ENCODE measurements around the gene RIPK3.
"Not testable (repeated sequence)": the region's sequence is repeated elsewhere in the genome, so short reads cannot be mapped to it uniquely, and the experiment has no call there.

The RIPK3 gene

DNA sequence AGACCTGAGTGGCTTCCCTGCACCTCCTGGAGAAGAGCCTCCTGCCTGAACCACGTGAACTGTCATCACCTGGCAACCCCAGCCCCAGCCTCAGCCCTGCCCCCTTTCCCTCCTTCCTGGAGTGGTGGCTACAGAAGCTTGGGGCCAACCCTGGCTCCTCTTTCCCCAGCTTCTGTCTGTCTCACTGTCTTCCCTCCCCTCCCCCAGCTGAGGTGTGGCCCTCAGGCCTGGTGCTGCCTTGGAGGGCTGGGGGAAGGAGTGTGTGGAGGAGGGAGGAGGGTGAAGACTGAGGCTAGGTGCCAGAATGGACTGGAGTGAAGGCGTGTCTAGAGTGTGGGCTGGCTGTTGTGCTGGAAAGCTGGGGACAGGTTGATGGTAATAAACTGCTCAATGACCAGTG lies 37.9 kb upstream of the RIPK3 start:
- Histone ChIP-seq H3K9me3 (ENCODE audit: control extremely low read depth in 1 of 5, control insufficient read depth in 4 of 5, insufficient read depth in 2 of 5, low read depth in 1 of 5, low read length in 4 of 5) (no peaks in the 10 kb centered on the region), H3K27me3 (replicated peaks in 2 of 5; ENCODE audit: control insufficient read depth in 4 of 5, insufficient read depth in 5 of 5, low read length in 4 of 5) (no peaks in the 10 kb centered on the region), H3K4me1 (ENCODE audit: control extremely low read depth in 1 of 4, control insufficient read depth in 4 of 4, insufficient read depth in 4 of 4, low read length in 3 of 4) (peaks cover 0 to 17% (median 9%) of the 10 kb centered on the region in 4 experiments), H3K27ac (ENCODE audit: insufficient read depth in 1 of 2, low read depth in 1 of 2, low read length in 2 of 2, poor library complexity in 1 of 2, severe bottlenecking in 2 of 2) (no peak overlapping the region), H3K4me3 (ENCODE audit: control insufficient read depth in 1 of 7, extremely low read depth in 1 of 7, insufficient read depth in 4 of 7, low read depth in 2 of 7, low read length in 6 of 7) (no peak overlapping the region), H3K36me3 (ENCODE audit: control insufficient read depth in 4 of 4, insufficient read depth in 4 of 4, low read length in 3 of 4) (no peaks in the 10 kb centered on the region)
- POLR2A ChIA-PET: interaction anchor here (1.1 to 1.2 kb wide), 3 partner anchors 14 to 21 kb away, joined by 3 to 4 read pairs (median 3); partner anchors contain the start of gene NYNRIN
- 95% methylated on average over 2 of the region's 2 CpGs for WGBS (ENCODE audit: insufficient coverage)
- no peak for DNase-seq
- CTCF ChIA-PET: interaction anchor here (1.2 to 2.4 kb wide), 7 partner anchors 8 to 32 kb away, joined by 4 to 12 read pairs (median 7); no protein-coding TSS in a partner anchor

GRCh38 chr14:24377126-24377525 lies 37.3 kb upstream of the RIPK3 start:
- CTCF ChIA-PET: interaction anchor here (0.8 to 2.4 kb wide), 9 partner anchors 9 to 55 kb away, joined by 3 to 12 read pairs (median 5); no protein-coding TSS in a partner anchor

DNA sequence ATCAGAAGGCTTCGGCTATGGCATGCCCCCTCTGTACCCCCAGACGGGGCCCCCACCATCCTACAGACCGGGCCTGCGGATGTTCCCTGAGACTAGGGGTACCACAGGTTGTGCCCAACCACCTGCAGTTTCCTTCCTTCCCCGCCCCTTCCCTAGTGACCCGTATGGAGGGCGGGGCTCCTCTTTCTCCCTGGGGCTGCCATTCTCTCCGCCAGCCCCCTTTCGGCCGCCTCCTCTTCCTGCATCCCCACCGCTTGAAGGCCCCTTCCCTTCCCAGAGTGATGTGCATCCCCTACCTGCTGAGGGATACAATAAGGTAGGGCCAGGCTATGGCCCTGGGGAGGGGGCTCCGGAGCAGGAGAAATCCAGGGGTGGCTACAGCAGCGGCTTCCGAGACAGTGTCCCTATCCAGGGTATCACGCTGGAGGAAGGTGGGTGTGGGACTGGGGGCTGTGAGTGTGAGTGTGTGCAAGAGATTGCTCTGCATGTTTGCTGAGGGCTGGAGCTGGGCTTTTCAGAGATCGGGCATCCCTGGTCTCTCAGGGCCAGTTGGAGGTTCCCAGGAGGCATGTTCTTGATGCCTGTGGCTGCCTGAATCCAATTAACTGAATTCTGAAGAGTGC lies 36.8 kb upstream of the RIPK3 start:
- ChIA-PET POLR2A (interaction anchor here (1.2 kb wide), 1 partner anchor 22 kb away, joined by 3 read pairs; the partner anchor contains the start of gene NYNRIN), CTCF (interaction anchor here (0.8 to 2.4 kb wide), 8 partner anchors 10 to 55 kb away, joined by 3 to 9 read pairs (median 4); no protein-coding TSS in a partner anchor)
- no peaks in the 10 kb centered on the region for H3K9me3 ChIP-seq (ENCODE audit: control extremely low read depth in 1 of 5, control insufficient read depth in 4 of 5, insufficient read depth in 2 of 5, low read depth in 1 of 5, low read length in 4 of 5)
- peaks cover 0 to 17% (median 9%) of the 10 kb centered on the region in 4 experiments for H3K4me1 ChIP-seq (ENCODE audit: control extremely low read depth in 1 of 4, control insufficient read depth in 4 of 4, insufficient read depth in 4 of 4, low read length in 3 of 4)
- H3K27ac ChIP-seq (ENCODE audit: insufficient read depth in 1 of 2, low read depth in 1 of 2, low read length in 2 of 2, poor library complexity in 1 of 2, severe bottlenecking in 2 of 2): no peak overlapping the region
- no peaks in the 10 kb centered on the region for H3K27me3 ChIP-seq (replicated peaks in 2 of 5; ENCODE audit: control insufficient read depth in 4 of 5, insufficient read depth in 5 of 5, low read length in 4 of 5)
- 68% methylated on average over 10 of the region's 16 CpGs for WGBS (ENCODE audit: insufficient coverage)
- DNase-seq: no peak
- no peaks in the 10 kb centered on the region for H3K36me3 ChIP-seq (ENCODE audit: control insufficient read depth in 4 of 4, insufficient read depth in 4 of 4, low read length in 3 of 4)
- H3K4me3 ChIP-seq (ENCODE audit: control insufficient read depth in 1 of 7, extremely low read depth in 1 of 7, insufficient read depth in 4 of 7, low read depth in 2 of 7, low read length in 6 of 7): no peak overlapping the region

More at GRCh38 chr14:24377126-24377525, 37.3 kb upstream of the RIPK3 start:
- POLR2A ChIA-PET: interaction anchor here (1.1 to 1.2 kb wide), 3 partner anchors 14 to 21 kb away, joined by 3 to 4 read pairs (median 3); partner anchors contain the start of gene NYNRIN
- 80% methylated on average over 6 of the region's 7 CpGs for WGBS (ENCODE audit: insufficient coverage)
- H3K9me3 ChIP-seq (ENCODE audit: control extremely low read depth in 1 of 5, control insufficient read depth in 4 of 5, insufficient read depth in 2 of 5, low read depth in 1 of 5, low read length in 4 of 5): no peaks in the 10 kb centered on the region
- no peak overlapping the region for H3K4me3 ChIP-seq (ENCODE audit: control insufficient read depth in 1 of 7, extremely low read depth in 1 of 7, insufficient read depth in 4 of 7, low read depth in 2 of 7, low read length in 6 of 7)
- H3K4me1 ChIP-seq (ENCODE audit: control extremely low read depth in 1 of 4, control insufficient read depth in 4 of 4, insufficient read depth in 4 of 4, low read length in 3 of 4): peaks cover 0 to 17% (median 9%) of the 10 kb centered on the region in 4 experiments
- no peaks in the 10 kb centered on the region for H3K27me3 ChIP-seq (replicated peaks in 2 of 5; ENCODE audit: control insufficient read depth in 4 of 5, insufficient read depth in 5 of 5, low read length in 4 of 5)
- H3K27ac ChIP-seq (ENCODE audit: insufficient read depth in 1 of 2, low read depth in 1 of 2, low read length in 2 of 2, poor library complexity in 1 of 2, severe bottlenecking in 2 of 2): no peak overlapping the region
- DNase-seq: no peak
- H3K36me3 ChIP-seq (ENCODE audit: control insufficient read depth in 4 of 4, insufficient read depth in 4 of 4, low read length in 3 of 4): no peaks in the 10 kb centered on the region

GRCh38 chr14:24372701-24373416 lies 33.1 kb upstream of the RIPK3 start:
- H3K36me3 ChIP-seq (ENCODE audit: control insufficient read depth in 4 of 4, insufficient read depth in 4 of 4, low read length in 3 of 4): no peaks in the 10 kb centered on the region
- ChIA-PET POLR2A (no interaction called here), CTCF (interaction anchor here (0.8 to 6.2 kb wide), 11 partner anchors 8 to 58 kb away, joined by 3 to 55 read pairs (median 5); partner anchors contain the start of genes CBLN3 and KHNYN)

DNA sequence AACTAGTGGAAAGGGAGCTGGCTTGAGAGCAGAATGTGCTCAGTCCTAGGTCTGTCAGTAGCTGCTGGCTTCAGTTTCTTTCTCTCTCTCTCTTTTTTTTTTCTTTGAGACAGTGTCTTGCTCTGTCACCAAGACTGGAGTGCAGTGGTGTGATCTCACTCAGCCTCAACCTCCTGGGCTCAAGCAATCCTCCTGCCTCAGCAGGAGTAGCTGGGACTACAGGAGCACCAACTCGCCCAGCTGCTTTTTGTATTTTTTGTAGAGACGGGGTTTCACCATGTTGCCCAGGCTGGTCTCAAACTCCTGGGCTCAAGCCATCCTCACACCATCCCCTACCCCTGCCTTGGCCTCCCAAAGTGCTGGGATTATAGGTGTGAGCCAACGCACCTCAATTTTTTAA lies 31.8 kb upstream of the RIPK3 start:
- H3K27ac ChIP-seq (ENCODE audit: insufficient read depth in 1 of 2, low read depth in 1 of 2, low read length in 2 of 2, poor library complexity in 1 of 2, severe bottlenecking in 2 of 2); H3K9me3 ChIP-seq (ENCODE audit: control extremely low read depth in 1 of 5, control insufficient read depth in 4 of 5, insufficient read depth in 2 of 5, low read depth in 1 of 5, low read length in 4 of 5); H3K36me3 ChIP-seq (ENCODE audit: control insufficient read depth in 4 of 4, insufficient read depth in 4 of 4, low read length in 3 of 4); DNase-seq; H3K4me3 ChIP-seq (ENCODE audit: control insufficient read depth in 1 of 7, extremely low read depth in 1 of 7, insufficient read depth in 4 of 7, low read depth in 2 of 7, low read length in 6 of 7); POLR2A ChIA-PET: not testable (repeated sequence)
- WGBS (ENCODE audit: insufficient coverage): no CpG with 5 or more reads among the region's 3 CpGs
- Histone ChIP-seq H3K4me1 (ENCODE audit: control extremely low read depth in 1 of 4, control insufficient read depth in 4 of 4, insufficient read depth in 4 of 4, low read length in 3 of 4) (peaks cover 0 to 30% (median 28%) of the 10 kb centered on the region in 4 experiments), H3K27me3 (replicated peaks in 2 of 5; ENCODE audit: control insufficient read depth in 4 of 5, insufficient read depth in 5 of 5, low read length in 4 of 5) (peaks cover 0 to 16% (median 4%) of the 10 kb centered on the region in 5 experiments)
- CTCF ChIA-PET: interaction anchor here (1.1 to 6.2 kb wide), 16 partner anchors 9 to 65 kb away, joined by 3 to 55 read pairs (median 6); partner anchors contain the start of genes ADCY4, CBLN3 and KHNYN

More at GRCh38 chr14:24372701-24373416, 33.1 kb upstream of the RIPK3 start:
- H3K27me3 ChIP-seq (replicated peaks in 2 of 5; ENCODE audit: control insufficient read depth in 4 of 5, insufficient read depth in 5 of 5, low read length in 4 of 5): peaks cover 0 to 4% (median 0%) of the 10 kb centered on the region in 5 experiments
- peaks cover 0 to 31% (median 23%) of the 10 kb centered on the region in 4 experiments for H3K4me1 ChIP-seq (ENCODE audit: control extremely low read depth in 1 of 4, control insufficient read depth in 4 of 4, insufficient read depth in 4 of 4, low read length in 3 of 4)
- no peak for DNase-seq
- 97% methylated on average over 8 of the region's 12 CpGs for WGBS (ENCODE audit: insufficient coverage)
- H3K27ac ChIP-seq (ENCODE audit: insufficient read depth in 1 of 2, low read depth in 1 of 2, low read length in 2 of 2, poor library complexity in 1 of 2, severe bottlenecking in 2 of 2): no peak overlapping the region
- no peak overlapping the region for H3K4me3 ChIP-seq (ENCODE audit: control insufficient read depth in 1 of 7, extremely low read depth in 1 of 7, insufficient read depth in 4 of 7, low read depth in 2 of 7, low read length in 6 of 7)
- H3K9me3 ChIP-seq (ENCODE audit: control extremely low read depth in 1 of 5, control insufficient read depth in 4 of 5, insufficient read depth in 2 of 5, low read depth in 1 of 5, low read length in 4 of 5): no peaks in the 10 kb centered on the region

DNA sequence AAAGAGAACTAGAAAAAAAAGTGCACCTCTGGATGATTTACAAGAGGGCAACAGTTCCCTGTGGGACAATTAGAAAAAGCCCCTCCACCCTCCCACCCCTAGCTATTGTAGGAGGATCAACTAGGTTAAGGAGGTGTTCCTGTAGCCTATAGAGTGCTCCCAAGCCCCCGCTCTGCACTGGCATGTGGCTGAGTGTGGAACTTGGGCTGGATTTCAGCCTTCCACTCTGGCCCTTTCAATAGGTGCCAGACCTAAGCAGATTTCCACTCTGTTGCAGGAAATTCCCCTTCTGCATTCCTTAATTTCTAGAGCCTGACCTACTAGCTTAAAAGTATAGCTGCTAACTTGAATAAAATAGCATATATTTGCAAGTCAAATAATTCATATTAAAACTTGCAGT lies 31.0 kb upstream of the RIPK3 start:
- H3K9me3 ChIP-seq (ENCODE audit: control extremely low read depth in 1 of 5, control insufficient read depth in 4 of 5, insufficient read depth in 2 of 5, low read depth in 1 of 5, low read length in 4 of 5): no peaks in the 10 kb centered on the region
- H3K27me3 ChIP-seq (replicated peaks in 2 of 5; ENCODE audit: control insufficient read depth in 4 of 5, insufficient read depth in 5 of 5, low read length in 4 of 5): peaks cover 0 to 23% (median 6%) of the 10 kb centered on the region in 5 experiments
- H3K36me3 ChIP-seq (ENCODE audit: control insufficient read depth in 4 of 4, insufficient read depth in 4 of 4, low read length in 3 of 4): no peaks in the 10 kb centered on the region
- no peak for DNase-seq
- POLR2A ChIA-PET: interaction anchor here (0.6 to 1.0 kb wide), 2 partner anchors 20 to 123 kb away, joined by 3 read pairs; no protein-coding TSS in a partner anchor
- H3K27ac ChIP-seq (ENCODE audit: insufficient read depth in 1 of 2, low read depth in 1 of 2, low read length in 2 of 2, poor library complexity in 1 of 2, severe bottlenecking in 2 of 2): no peak overlapping the region
- WGBS (ENCODE audit: insufficient coverage): no CpG with 5 or more reads among the region's 1 CpG
- no peak overlapping the region for H3K4me3 ChIP-seq (ENCODE audit: control insufficient read depth in 1 of 7, extremely low read depth in 1 of 7, insufficient read depth in 4 of 7, low read depth in 2 of 7, low read length in 6 of 7)
- peaks cover 0 to 33% (median 32%) of the 10 kb centered on the region in 4 experiments for H3K4me1 ChIP-seq (ENCODE audit: control extremely low read depth in 1 of 4, control insufficient read depth in 4 of 4, insufficient read depth in 4 of 4, low read length in 3 of 4)
- CTCF ChIA-PET: interaction anchor here (0.8 to 6.2 kb wide), 16 partner anchors 8 to 68 kb away, joined by 3 to 55 read pairs (median 6); partner anchors contain the start of genes ADCY4, CBLN3 and KHNYN
